ES-I3 (cell line): Measurements from ENCODE around the gene TMEM145.

Experiments
- H3K36me3 ChIP-seq: 2 replicates; pipeline ENCODE4 v1.6.1; 2013; ENCODE audit warnings: mild to moderate bottlenecking, low read length, control low read depth, moderate library complexity; ENCODE audit not compliant: insufficient read depth
- H3K4me1 ChIP-seq: 2 replicates; pipeline ENCODE4 v1.6.1; 2013; ENCODE audit warnings: mild to moderate bottlenecking, control low read depth, low read length; ENCODE audit not compliant: insufficient read depth
- H3K9ac ChIP-seq: 2 replicates; pipeline ENCODE4 v1.6.1; 2013; ENCODE audit warnings: low read depth, mild to moderate bottlenecking, low read length, moderate library complexity
- H3K9me3 ChIP-seq: 2 replicates; pipeline ENCODE4 v1.6.1; 2013; ENCODE audit warnings: mild to moderate bottlenecking, low read length, moderate library complexity; ENCODE audit not compliant: control insufficient read depth, insufficient read depth

The TMEM145 gene

DNA sequence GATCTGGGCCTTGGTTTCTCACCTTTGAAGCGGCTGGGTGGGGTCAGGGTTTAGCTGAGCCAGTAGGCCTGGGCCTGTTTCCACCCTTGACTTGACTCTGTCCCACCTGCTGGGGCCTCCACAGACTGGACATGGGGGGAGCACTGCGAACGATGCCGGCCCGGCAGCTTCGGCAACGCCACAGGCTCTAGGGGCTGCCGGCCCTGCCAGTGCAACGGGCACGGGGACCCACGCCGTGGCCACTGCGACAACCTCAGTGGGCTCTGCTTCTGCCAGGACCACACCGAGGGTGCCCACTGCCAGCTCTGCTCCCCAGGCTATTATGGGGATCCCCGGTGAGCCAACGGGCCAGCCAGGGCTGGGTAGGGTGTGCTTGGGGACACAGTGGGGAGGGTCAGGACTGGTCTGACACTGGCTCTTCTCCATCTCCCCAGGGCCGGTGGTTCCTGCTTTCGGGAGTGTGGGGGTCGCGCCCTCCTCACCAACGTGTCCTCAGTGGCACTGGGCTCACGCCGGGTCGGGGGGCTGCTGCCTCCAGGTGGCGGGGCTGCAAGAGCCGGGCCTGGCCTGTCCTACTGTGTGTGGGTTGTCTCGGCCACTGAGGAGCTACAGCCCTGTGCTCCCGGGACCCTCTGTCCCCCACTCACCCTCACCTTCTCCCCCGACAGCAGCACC is 40.4 kb downstream of the TMEM145 start:
- no peaks in the 10 kb centered on the region for H3K4me1 ChIP-seq
- no peak overlapping the region for H3K9ac ChIP-seq
- no peaks in the 10 kb centered on the region for H3K9me3 ChIP-seq
- no peaks in the 10 kb centered on the region for H3K36me3 ChIP-seq

DNA sequence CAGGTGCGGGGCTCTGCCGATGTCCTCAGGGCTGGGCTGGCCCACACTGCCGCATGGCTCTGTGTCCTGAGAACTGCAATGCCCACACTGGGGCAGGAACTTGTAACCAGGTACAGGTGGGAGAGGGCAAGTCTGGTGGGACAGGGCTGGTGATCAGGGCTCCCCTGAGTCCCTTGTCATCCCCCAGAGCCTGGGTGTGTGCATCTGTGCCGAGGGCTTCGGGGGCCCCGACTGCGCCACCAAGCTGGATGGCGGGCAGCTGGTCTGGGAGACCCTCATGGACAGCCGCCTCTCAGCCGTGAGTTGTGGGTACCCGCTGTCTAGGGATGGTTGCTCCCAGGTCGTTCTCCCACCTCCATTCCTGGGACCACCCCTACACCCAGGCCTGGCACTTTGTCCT is 42.8 kb downstream of the TMEM145 start:
- Histone ChIP-seq H3K9ac (no peak overlapping the region), H3K9me3 (no peaks in the 10 kb centered on the region), H3K4me1 (no peaks in the 10 kb centered on the region), H3K36me3 (no peaks in the 10 kb centered on the region)

- Histone ChIP-seq H3K36me3 (no peaks in the 10 kb centered on the region), H3K9me3 (no peaks in the 10 kb centered on the region)
Measured at GRCh38 chr19:42356686-42357085, 43.6 kb downstream of the TMEM145 start.

DNA sequence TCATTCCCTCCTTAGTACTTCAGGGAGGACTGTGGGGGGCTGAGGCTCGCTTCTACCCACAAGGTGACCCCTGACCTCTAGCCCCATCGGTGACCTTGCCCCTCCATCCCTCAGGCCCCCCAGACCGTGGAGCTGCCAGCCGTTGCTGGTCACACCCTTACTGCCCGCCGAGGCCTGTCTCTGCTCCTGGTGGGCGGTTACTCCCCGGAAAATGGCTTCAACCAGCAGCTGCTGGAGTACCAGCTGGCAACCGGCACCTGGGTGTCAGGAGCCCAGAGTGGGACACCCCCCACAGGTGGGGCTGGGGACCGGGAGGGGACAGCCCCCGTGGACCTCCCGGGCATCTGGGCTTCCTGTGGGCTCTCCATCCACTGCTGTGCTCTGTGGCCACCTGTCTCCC is 44.2 kb downstream of the TMEM145 start:
- Histone ChIP-seq H3K9ac (no peak overlapping the region), H3K4me1 (no peaks in the 10 kb centered on the region), H3K36me3 (no peaks in the 10 kb centered on the region), H3K9me3 (no peaks in the 10 kb centered on the region)

More at GRCh38 chr19:42356686-42357085, 43.6 kb downstream of the TMEM145 start:
- Histone ChIP-seq H3K9ac (no peak overlapping the region), H3K4me1 (no peaks in the 10 kb centered on the region)

- Histone ChIP-seq H3K9me3 (no peaks in the 10 kb centered on the region), H3K4me1 (no peaks in the 10 kb centered on the region), H3K36me3 (no peaks in the 10 kb centered on the region), H3K9ac (no peak overlapping the region)
Measured at GRCh38 chr19:42360787-42361544, 47.9 kb downstream of the TMEM145 start.

DNA sequence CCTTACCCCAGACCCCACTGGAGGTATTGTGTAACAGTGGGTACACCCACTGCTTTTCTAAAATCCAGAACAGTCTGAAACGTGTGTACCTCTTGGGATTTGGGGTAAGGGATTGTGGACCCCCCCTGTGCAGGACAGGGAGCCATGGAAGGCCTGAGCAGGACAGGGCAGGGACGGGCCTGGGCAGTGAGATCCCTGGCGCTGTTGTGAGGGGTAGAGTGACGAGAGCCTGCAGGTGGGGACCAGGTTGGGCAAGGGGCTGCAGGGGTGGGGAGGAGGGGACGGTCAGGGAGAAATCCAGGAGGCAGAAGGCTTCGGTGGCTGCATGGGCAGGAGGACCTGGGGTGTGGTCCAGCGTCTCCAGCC is 48.4 kb downstream of the TMEM145 start:
- Histone ChIP-seq H3K9me3 (no peaks in the 10 kb centered on the region), H3K36me3 (no peaks in the 10 kb centered on the region), H3K9ac (no peak overlapping the region)

DNA sequence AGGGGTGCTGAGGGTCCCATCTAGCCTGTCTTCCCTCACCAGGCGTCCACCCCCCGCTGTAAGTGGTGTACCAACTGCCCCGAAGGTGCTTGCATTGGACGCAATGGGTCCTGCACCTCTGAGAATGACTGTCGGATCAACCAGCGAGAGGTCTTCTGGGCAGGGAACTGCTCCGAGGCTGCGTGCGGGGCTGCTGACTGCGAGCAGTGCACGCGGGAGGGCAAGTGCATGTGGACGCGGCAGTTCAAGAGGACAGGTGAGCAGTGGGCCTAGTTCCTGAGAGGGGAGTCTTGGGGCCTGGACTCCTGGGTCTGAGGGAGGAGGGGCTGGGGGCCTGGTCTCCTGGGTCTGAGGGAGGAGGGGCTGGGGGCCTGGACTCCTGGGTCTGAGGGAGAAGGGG is 49.2 kb downstream of the TMEM145 start:
- peaks cover 3% of the 10 kb centered on the region; the same call in 1 of the 2 replicates for H3K36me3 ChIP-seq
- H3K9ac ChIP-seq: no peak overlapping the region
- no peaks in the 10 kb centered on the region for H3K9me3 ChIP-seq
- no peaks in the 10 kb centered on the region for H3K4me1 ChIP-seq

More for the DNA sequence above, 48.4 kb downstream of the TMEM145 start:
- H3K4me1 ChIP-seq: no peaks in the 10 kb centered on the region

- Histone ChIP-seq H3K9me3 (no peaks in the 10 kb centered on the region), H3K36me3 (peaks cover 3% of the 10 kb centered on the region; the same call in 1 of the 2 replicates), H3K9ac (no peak overlapping the region), H3K4me1 (no peaks in the 10 kb centered on the region)
Measured at GRCh38 chr19:42362891-42363440, 49.9 kb downstream of the TMEM145 start.

- Histone ChIP-seq H3K36me3 (peaks cover 3% of the 10 kb centered on the region; the same call in 1 of the 2 replicates), H3K4me1 (no peaks in the 10 kb centered on the region; the same call in 1 of the 2 replicates), H3K9ac (no peak overlapping the region), H3K9me3 (no peaks in the 10 kb centered on the region)
Measured at GRCh38 chr19:42363614-42364346, 50.7 kb downstream of the TMEM145 start.

GRCh38 chr19:42366673-42367072 is 53.6 kb downstream of the TMEM145 start:
- Histone ChIP-seq H3K9ac (no peak overlapping the region), H3K4me1 (peaks cover 19% of the 10 kb centered on the region; the same call in 1 of the 2 replicates), H3K9me3 (no peaks in the 10 kb centered on the region)

DNA sequence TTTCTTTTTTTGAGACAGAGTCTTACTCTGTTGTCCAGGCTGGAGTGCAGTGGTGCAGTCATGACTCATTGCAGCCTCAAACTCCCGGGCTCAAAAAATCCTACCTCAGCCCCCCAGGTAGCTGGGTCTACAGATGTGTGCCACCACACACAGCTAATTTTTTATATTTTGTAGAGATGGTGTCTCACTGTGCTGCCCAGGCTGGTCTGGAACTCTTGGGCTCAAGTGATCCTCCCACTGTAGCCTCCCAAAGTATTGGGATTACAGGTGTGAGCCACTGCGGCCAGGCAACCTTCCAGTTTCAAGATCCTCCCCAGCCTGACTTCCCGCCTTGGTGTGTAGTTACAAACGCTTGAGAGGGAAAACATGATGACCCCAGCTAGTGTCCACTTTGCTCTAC is 54.8 kb downstream of the TMEM145 start:
- Histone ChIP-seq H3K9ac (no peak overlapping the region), H3K9me3 (no peaks in the 10 kb centered on the region), H3K4me1 (peaks cover 19% of the 10 kb centered on the region; the same call in 1 of the 2 replicates), H3K36me3 (peaks cover 3% of the 10 kb centered on the region; the same call in 1 of the 2 replicates)

More at GRCh38 chr19:42366673-42367072, 53.6 kb downstream of the TMEM145 start:
- H3K36me3 ChIP-seq: peaks cover 3% of the 10 kb centered on the region; the same call in 1 of the 2 replicates

- Histone ChIP-seq H3K4me1 (peaks cover 19% of the 10 kb centered on the region; the same call in 1 of the 2 replicates), H3K36me3 (peaks cover 3% of the 10 kb centered on the region; the same call in 1 of the 2 replicates), H3K9me3 (no peaks in the 10 kb centered on the region), H3K9ac (no peak overlapping the region)
Measured at GRCh38 chr19:42368360-42368759, 55.3 kb downstream of the TMEM145 start.

DNA sequence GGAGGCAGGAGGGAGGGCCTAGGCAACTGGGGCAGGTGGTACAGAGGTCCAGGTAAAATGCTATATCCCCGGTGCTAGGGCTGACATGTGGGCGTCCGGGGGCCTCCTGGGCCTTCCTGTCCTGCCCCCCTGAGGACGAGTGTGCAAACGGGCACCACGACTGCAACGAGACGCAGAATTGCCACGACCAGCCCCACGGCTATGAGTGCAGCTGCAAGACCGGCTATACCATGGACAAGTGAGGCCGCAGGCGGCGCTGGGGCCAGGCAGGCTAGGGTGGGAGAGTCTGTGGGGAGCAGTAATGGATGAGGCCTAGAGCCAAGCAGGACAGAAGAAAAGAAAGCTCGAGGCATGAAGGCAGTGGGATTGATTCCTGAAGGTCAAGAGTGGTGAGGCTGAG is 55.7 kb downstream of the TMEM145 start:
- Histone ChIP-seq H3K9ac (no peak overlapping the region), H3K9me3 (no peaks in the 10 kb centered on the region), H3K36me3 (peaks cover 6% of the 10 kb centered on the region; the same call in 1 of the 2 replicates), H3K4me1 (peaks cover 19% of the 10 kb centered on the region; the same call in 1 of the 2 replicates)

GRCh38 chr19:42369433-42370067 is 56.4 kb downstream of the TMEM145 start:
- Histone ChIP-seq H3K9me3 (no peaks in the 10 kb centered on the region), H3K4me1 (peaks cover 19% of the 10 kb centered on the region; the same call in 1 of the 2 replicates), H3K36me3 (peaks cover 8% of the 10 kb centered on the region), H3K9ac (no peak overlapping the region)
